DOHH2 (cell line): ENCODE results near the gene THSD7A.

Source experiments
- H3F3A ChIP-seq: fragments of 200-600 bp; sonication (generic), shearing (Covaris generic); 2 replicates; pipeline ENCODE4 v1.6.0; 2016; ENCODE audit warnings: antibody characterized with exemption, mild to moderate bottlenecking; ENCODE audit not compliant: control insufficient read depth, insufficient read depth
- H3K27ac ChIP-seq: fragments of 200-600 bp; sonication (generic); 2 replicates; pipeline ENCODE4 v1.5.1; 2014; ENCODE audit warnings: low read depth, mild to moderate bottlenecking, low read length, moderate library complexity
- H3K27me3 ChIP-seq: fragments of 200-600 bp; sonication (generic); 2 replicates; pipeline ENCODE4 v1.6.1; 2014; ENCODE audit warnings: mild to moderate bottlenecking, low read length, mixed read lengths; ENCODE audit not compliant: control insufficient read depth
- H3K36me3 ChIP-seq: fragments of 200-600 bp; sonication (generic); 2 replicates; pipeline ENCODE4 v1.6.1; 2014; ENCODE audit warnings: mild to moderate bottlenecking, low read length, moderate library complexity, mixed read lengths; ENCODE audit not compliant: control insufficient read depth
- H3K4me1 ChIP-seq: fragments of 200-600 bp; sonication (generic); 2 replicates; pipeline ENCODE4 v1.6.1; 2014; ENCODE audit warnings: mild to moderate bottlenecking, low read length, mixed read lengths; ENCODE audit not compliant: control insufficient read depth
- H3K4me2 ChIP-seq: fragments of 200-600 bp; sonication (generic); 2 replicates; pipeline ENCODE4 v1.6.0; 2014; ENCODE audit warnings: mild to moderate bottlenecking, low read length, moderate library complexity
- H3K4me3 ChIP-seq: fragments of 200-600 bp; sonication (generic); 2 replicates; pipeline ENCODE4 v1.5.1; 2014; ENCODE audit warnings: mild to moderate bottlenecking, low read length, mixed read lengths
- H3K79me2 ChIP-seq: fragments of 200-600 bp; sonication (generic); 2 replicates; pipeline ENCODE4 v1.6.1; 2014; ENCODE audit warnings: mild to moderate bottlenecking, low read length, mixed read lengths; ENCODE audit not compliant: control insufficient read depth
- H3K9me2 ChIP-seq: fragments of 200-600 bp; sonication (generic); replicated peaks from 2 replicates; pipeline ENCODE4 v1.6.1; 2014; ENCODE audit warnings: mild to moderate bottlenecking, low read length, mixed read lengths; ENCODE audit not compliant: control insufficient read depth
- H3K9me3 ChIP-seq: fragments of 200-600 bp; sonication (generic); 2 replicates; pipeline ENCODE4 v1.6.1; 2014; ENCODE audit warnings: antibody characterized with exemption, low read length, mixed read lengths; ENCODE audit not compliant: control insufficient read depth, insufficient read depth
- H4K20me1 ChIP-seq: fragments of 200-600 bp; sonication (generic); 2 replicates; pipeline ENCODE4 v1.6.0; 2014; ENCODE audit warnings: low read depth, mild to moderate bottlenecking, antibody characterized with exemption, low read length, moderate library complexity; ENCODE audit not compliant: control insufficient read depth, insufficient read depth
- CTCF ChIP-seq: fragments of 200-600 bp; sonication (generic); IDR thresholded peaks from one replicate; pipeline ENCODE4 v1.5.1; 2014; ENCODE audit warnings: antibody characterized with exemption, mild to moderate bottlenecking, low read depth, low read length; ENCODE audit not compliant: poor library complexity, severe bottlenecking
- EZH2phosphoT487 ChIP-seq: fragments of 200-600 bp; sonication (generic); IDR thresholded peaks from 2 replicates; pipeline ENCODE4 v1.6.1; 2017; ENCODE audit warnings: borderline replicate concordance, mild to moderate bottlenecking, antibody characterized with exemption, low read length, moderate library complexity, mixed read lengths

THSD7A gene

DNA sequence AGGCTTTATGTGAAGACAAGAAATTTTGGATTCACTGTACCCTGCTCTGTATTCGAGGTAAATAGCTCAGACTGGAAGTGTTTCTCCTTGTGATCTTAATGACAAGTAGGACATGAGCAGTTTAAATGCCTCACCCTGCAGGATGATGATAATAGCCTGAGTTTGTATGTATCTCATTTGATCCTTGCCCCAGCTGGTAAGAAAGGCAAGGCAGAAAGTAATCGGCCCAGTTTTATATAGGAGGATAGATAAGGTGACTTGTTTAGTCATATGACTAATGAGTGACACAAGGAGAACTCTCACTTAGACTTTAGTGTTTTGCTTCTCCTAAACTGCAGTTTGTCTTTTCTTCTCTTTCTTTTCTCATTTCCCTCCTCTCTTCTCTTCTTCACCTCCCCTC is 485.7 kb downstream of the THSD7A start:
- Histone ChIP-seq H3F3A (0 out of 2 replicates have a peak, but pooled peaks cover 3% of the 10 kb centered on the region), H3K4me1 (peaks cover 16% of the 10 kb centered on the region), H3K4me3 (no peak overlapping the region), H3K79me2 (no peaks in the 10 kb centered on the region), H4K20me1 (no peaks in the 10 kb centered on the region), H3K27ac (no peak overlapping the region), H3K4me2 (no peak overlapping the region), H3K9me3 (no peaks in the 10 kb centered on the region), H3K9me2 (no peaks in the 10 kb centered on the region), H3K36me3 (no peaks in the 10 kb centered on the region), H3K27me3 (peaks cover 4% of the 10 kb centered on the region; the same call in 1 of the 2 replicates)
- TF ChIP-seq CTCF: no peak
- no peak for TF ChIP-seq EZH2phosphoT487

DNA sequence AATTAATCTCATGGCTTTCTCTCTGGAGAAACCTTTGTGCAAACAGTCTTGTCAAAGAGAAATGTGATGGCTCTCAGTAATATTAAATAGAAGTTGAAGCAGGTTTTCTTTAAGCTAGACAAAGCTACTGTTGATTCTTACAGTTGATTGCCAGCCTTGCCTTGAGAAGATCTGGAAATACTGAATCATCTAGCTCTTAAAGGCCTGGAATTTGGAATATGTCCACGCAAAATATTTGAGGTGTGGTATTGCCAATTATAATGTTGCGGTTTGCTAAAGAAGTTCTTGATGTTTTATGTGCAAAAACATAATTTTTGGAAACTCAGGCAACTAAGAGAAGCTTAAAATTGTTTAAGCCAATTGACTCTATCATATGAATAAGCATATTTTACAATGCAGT is 486.4 kb downstream of the THSD7A start:
- H3K4me3 ChIP-seq: no peak overlapping the region
- no peaks in the 10 kb centered on the region for H3K9me2 ChIP-seq
- TF ChIP-seq CTCF (no peak), EZH2phosphoT487 (no peak)
- no peaks in the 10 kb centered on the region for H3K79me2 ChIP-seq
- H3K36me3 ChIP-seq: no peaks in the 10 kb centered on the region
- no peak overlapping the region for H3K27ac ChIP-seq
- no peaks in the 10 kb centered on the region for H3K9me3 ChIP-seq
- no peaks in the 10 kb centered on the region for H4K20me1 ChIP-seq
- H3F3A ChIP-seq: 0 out of 2 replicates have a peak, but pooled peaks cover 3% of the 10 kb centered on the region
- peaks cover 20% of the 10 kb centered on the region for H3K4me1 ChIP-seq
- H3K27me3 ChIP-seq: no peaks in the 10 kb centered on the region
- H3K4me2 ChIP-seq: no peak overlapping the region

GRCh38 chr7:11343818-11344413 is 488.1 kb downstream of the THSD7A start:
- TF ChIP-seq CTCF (peak; percentile 89), EZH2phosphoT487 (no peak)
- Histone ChIP-seq H3K9me2 (no peaks in the 10 kb centered on the region), H3F3A (0 out of 2 replicates have a peak, but pooled peaks cover 3% of the 10 kb centered on the region), H3K9me3 (no peaks in the 10 kb centered on the region), H3K79me2 (no peaks in the 10 kb centered on the region), H4K20me1 (no peaks in the 10 kb centered on the region), H3K27ac (no peak overlapping the region), H3K4me1 (peaks cover 30% of the 10 kb centered on the region), H3K27me3 (no peaks in the 10 kb centered on the region), H3K36me3 (no peaks in the 10 kb centered on the region), H3K4me3 (no peak overlapping the region), H3K4me2 (no peak overlapping the region; the same call in 1 of the 2 replicates)
